ENCODE results near the gene GALNT16.
A peak's percentile ranks its signal among the peaks of the same experiment; 100 is the strongest.
"Not testable (repeated sequence)": the region's sequence is repeated elsewhere in the genome, so short reads cannot be mapped to it uniquely, and the experiment has no call there.

Gene GALNT16

GRCh38 chr14:69260861-69261564, 1.1 kb downstream of the GALNT16 start:
- peak; percentile 11 to 17 for DNase-seq

GRCh38 chr14:69261761-69262331, 1.9 kb downstream of the GALNT16 start:
- DNase-seq = no peak

- no peak for DNase-seq
Measured at GRCh38 chr14:69262516-69262915, 2.6 kb downstream of the GALNT16 start.

- DNase-seq = no peak
Measured at GRCh38 chr14:69263364-69263763, 3.4 kb downstream of the GALNT16 start.

GRCh38 chr14:69263771-69264170, 3.8 kb downstream of the GALNT16 start:
- DNase-seq = no peak

- no peak for DNase-seq
Measured at GRCh38 chr14:69266572-69267345, 6.8 kb downstream of the GALNT16 start.

- no peak for DNase-seq
Measured at GRCh38 chr14:69267492-69267891, 7.5 kb downstream of the GALNT16 start.

GRCh38 chr14:69268223-69268622, 8.3 kb downstream of the GALNT16 start:
- DNase-seq = no peak

GRCh38 chr14:69268763-69269162, 8.8 kb downstream of the GALNT16 start:
- DNase-seq = no peak

GRCh38 chr14:69269381-69269780, 9.4 kb downstream of the GALNT16 start:
- no peak for DNase-seq

- DNase-seq = no peak
Measured at GRCh38 chr14:69270097-69270496, 10.1 kb downstream of the GALNT16 start.

GRCh38 chr14:69270795-69271708, 11.1 kb downstream of the GALNT16 start:
- no peak for DNase-seq

- DNase-seq = no peak
Measured at GRCh38 chr14:69274321-69274720, 14.4 kb downstream of the GALNT16 start.

- DNase-seq = no peak
Measured at GRCh38 chr14:69275331-69275730, 15.4 kb downstream of the GALNT16 start.

GRCh38 chr14:69277356-69277755, 17.4 kb downstream of the GALNT16 start:
- not testable (repeated sequence) for DNase-seq

- DNase-seq = no peak
Measured at GRCh38 chr14:69280746-69281291, 20.9 kb downstream of the GALNT16 start.

GRCh38 chr14:69281450-69282169, 21.7 kb downstream of the GALNT16 start:
- DNase-seq = no peak

GRCh38 chr14:69282448-69282847, 22.5 kb downstream of the GALNT16 start:
- no peak for DNase-seq

- DNase-seq = no peak
Measured at GRCh38 chr14:69284170-69284569, 24.2 kb downstream of the GALNT16 start.

GRCh38 chr14:69285661-69286255, 25.8 kb downstream of the GALNT16 start:
- DNase-seq = no peak

Data from activated CD4-positive, alpha-beta T cell treated with anti-CD3 and anti-CD28 coated beads for 4 hours (primary cell).